HG03196 (cell line): ENCODE data around the gene BLOC1S6.

Source experiments
- ATAC-seq: cut with Tn5 transposase; IDR thresholded peaks from one replicate; pipeline ENCODE4 v1.9.1; 2021; ENCODE audit not compliant: unreplicated experiment

Gene BLOC1S6

GRCh38 chr15:45587095-45587862 lies at the start of gene BLOC1S6:
Gene BLOC1S6, plus strand, starts transcription at chr15:45587379. Its CDS starts 65 bp downstream, at chr15:45587444.
- ATAC-seq = peak; percentile 74

- no peak for ATAC-seq
These were observed 47.5 kb upstream of the BLOC1S6 start for GRCh38 chr15:45539680-45540079.

GRCh38 chr15:45540531-45540930 lies 46.6 kb upstream of the BLOC1S6 start:
- no peak for ATAC-seq

- no peak for ATAC-seq
These were observed 44.1 kb upstream of the BLOC1S6 start for GRCh38 chr15:45543051-45543450.

- no peak for ATAC-seq
These were observed 42.7 kb upstream of the BLOC1S6 start for GRCh38 chr15:45544266-45545023.

- ATAC-seq = no peak
These were observed 40.4 kb upstream of the BLOC1S6 start for GRCh38 chr15:45546789-45547188.

GRCh38 chr15:45548753-45549520 lies 38.2 kb upstream of the BLOC1S6 start:
- ATAC-seq = no peak

- ATAC-seq = no peak
These were observed 37.5 kb upstream of the BLOC1S6 start for GRCh38 chr15:45549541-45550220.

GRCh38 chr15:45550436-45550835 lies 36.7 kb upstream of the BLOC1S6 start:
- no peak for ATAC-seq

GRCh38 chr15:45551676-45552075 lies 35.5 kb upstream of the BLOC1S6 start:
- ATAC-seq = no peak

GRCh38 chr15:45555934-45556608 lies 31.1 kb upstream of the BLOC1S6 start:
- no peak for ATAC-seq

GRCh38 chr15:45572617-45573016 lies 14.6 kb upstream of the BLOC1S6 start:
- ATAC-seq = no peak

GRCh38 chr15:45573961-45574629 lies 13.1 kb upstream of the BLOC1S6 start:
- no peak for ATAC-seq

- no peak for ATAC-seq
These were observed 5.3 kb upstream of the BLOC1S6 start for GRCh38 chr15:45581919-45582318.

GRCh38 chr15:45583731-45584639 lies 3.2 kb upstream of the BLOC1S6 start:
- ATAC-seq = no peak

GRCh38 chr15:45585069-45585791 lies 1.9 kb upstream of the BLOC1S6 start:
- no peak for ATAC-seq

GRCh38 chr15:45586125-45586524 lies 1.1 kb upstream of the BLOC1S6 start:
- no peak for ATAC-seq

- ATAC-seq = no peak
These were observed 531 bp upstream of the BLOC1S6 start for GRCh38 chr15:45586601-45587094.
